ELF-1 (cell line): ENCODE results near the gene PDE11A.

Experiments used
- DNase-seq: peaks from one replicate; pipeline ENCODE4 v3.0.0-alpha.2; 2016; ENCODE audit warnings: low read depth, low spot score

PDE11A gene

DNA sequence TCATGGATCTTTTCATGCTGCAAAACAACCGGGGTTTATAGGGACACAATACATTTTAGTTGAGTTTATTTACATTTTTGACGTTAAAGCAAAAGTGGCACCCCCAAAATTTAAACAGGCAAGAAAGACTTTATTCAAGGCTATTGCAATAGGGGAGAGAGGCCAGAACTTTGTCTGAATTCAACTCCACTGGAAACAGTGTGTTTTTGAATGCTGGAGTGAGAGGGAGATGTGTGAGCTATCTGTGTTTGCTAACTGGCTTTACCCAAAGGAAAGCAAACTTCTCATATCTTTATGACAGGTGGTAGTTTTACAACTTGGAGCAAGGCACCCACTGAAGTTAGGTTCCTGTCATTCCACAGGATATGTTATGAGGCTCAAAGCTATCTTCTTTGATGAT, 472.6 kb downstream of the PDE11A start:
- DNase-seq = no peak

- DNase-seq = no peak
Observed at GRCh38 chr2:177599139-177599688, 473.4 kb downstream of the PDE11A start.

GRCh38 chr2:177598326-177599138, 474.0 kb downstream of the PDE11A start:
- no peak for DNase-seq

GRCh38 chr2:177597759-177598158, 474.8 kb downstream of the PDE11A start:
- DNase-seq = no peak

DNA sequence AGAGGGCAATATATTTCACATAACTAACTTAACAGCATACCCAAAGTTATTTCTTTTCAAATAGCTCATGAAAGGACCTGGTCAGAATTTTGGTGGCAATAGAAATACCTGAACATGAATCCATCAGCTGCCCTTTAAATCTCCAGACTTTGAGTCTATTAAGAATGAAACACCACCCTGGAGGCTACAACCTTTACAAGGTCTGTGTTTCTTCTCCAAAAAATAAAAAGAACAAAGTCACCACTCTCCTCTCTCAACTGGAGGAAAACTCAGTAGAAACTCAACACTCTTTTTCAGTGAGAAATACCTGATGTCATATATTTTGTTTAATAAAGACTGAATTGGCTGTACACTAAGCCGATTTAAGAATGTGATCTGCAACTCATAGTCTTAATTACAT, 475.7 kb downstream of the PDE11A start:
- no peak for DNase-seq

GRCh38 chr2:177595126-177595845, 477.3 kb downstream of the PDE11A start:
- DNase-seq = no peak

- DNase-seq = no peak
Observed at GRCh38 chr2:177593402-177593801, 479.2 kb downstream of the PDE11A start.

- DNase-seq = no peak
Observed at GRCh38 chr2:177592945-177593344, 479.6 kb downstream of the PDE11A start.

GRCh38 chr2:177592397-177592796, 480.2 kb downstream of the PDE11A start:
- DNase-seq = no peak

DNA sequence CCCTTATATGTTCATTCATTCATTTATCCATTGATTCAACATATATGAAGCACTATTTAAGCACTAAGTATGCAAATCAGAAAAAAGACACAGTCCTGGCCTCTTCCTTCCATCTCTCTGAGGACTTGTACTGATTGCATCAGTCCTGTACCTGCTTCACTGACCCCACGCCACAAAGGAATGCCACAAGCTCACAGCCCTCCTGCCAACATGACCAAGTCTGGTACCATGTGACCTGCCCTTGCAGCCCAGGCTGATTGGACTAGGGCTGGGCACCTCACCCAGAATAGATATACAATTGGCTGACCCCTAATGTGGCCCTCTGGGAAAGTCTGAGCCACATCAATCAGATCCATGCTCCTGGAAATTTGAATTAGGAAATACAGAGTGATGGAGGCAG, 483.4 kb downstream of the PDE11A start:
- DNase-seq = no peak

- DNase-seq = no peak
Observed at GRCh38 chr2:177588671-177589070, 483.9 kb downstream of the PDE11A start.

DNA sequence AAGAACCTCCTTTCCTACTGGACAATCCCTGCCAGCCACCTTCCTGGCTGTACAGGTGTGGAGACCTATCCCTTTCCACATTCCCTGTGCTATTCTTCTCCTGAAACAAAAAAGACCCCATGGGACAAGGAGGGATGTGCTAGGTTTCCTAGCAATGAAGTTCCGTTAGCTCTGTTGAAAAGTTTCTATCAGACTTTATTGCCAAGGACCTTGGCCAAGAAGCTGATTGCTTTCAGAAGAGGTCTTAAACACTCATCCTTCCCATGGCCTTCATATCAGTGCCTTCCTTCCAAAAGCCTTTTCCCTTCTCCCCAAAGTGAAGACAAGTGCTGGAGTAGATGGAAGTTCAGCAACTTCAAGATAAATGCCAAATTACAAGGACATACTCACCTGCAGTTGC, 485.2 kb downstream of the PDE11A start:
- no peak for DNase-seq

GRCh38 chr2:177586154-177586553, 486.4 kb downstream of the PDE11A start:
- DNase-seq = no peak

- no peak for DNase-seq
Observed at GRCh38 chr2:177585234-177585863, 487.2 kb downstream of the PDE11A start.

DNA sequence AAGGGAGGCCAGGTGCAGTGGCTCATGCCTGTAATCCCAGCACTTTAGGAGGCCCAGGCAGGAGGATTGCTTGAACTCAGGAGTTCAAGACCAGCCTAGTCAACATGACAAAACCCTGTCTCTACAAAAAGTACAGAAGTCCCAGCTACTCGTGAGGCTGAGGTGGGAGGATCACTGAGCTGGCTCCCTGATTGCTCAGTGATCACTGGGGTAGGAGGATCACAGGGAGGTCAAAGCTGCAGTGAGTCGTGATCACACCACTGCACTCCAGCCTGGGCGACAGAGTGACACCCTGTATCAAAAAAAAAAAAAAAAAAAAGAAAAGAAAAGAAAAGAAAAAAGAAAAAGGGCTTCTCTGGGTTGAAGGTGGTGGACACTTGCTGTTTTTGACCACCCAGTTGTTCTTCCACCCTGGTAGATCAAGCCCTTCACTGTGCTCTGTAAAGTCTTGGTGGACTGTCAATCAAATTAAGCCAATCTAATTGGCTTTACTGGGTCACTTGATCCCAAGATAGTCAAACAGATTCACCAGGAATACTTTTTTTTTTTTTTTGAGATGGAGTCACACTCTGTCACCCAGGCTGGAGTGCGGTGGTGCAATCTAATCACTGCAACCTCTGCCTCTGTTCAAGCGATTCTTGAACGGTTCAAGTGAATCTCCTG, 488.4 kb downstream of the PDE11A start:
- DNase-seq = no peak

DNA sequence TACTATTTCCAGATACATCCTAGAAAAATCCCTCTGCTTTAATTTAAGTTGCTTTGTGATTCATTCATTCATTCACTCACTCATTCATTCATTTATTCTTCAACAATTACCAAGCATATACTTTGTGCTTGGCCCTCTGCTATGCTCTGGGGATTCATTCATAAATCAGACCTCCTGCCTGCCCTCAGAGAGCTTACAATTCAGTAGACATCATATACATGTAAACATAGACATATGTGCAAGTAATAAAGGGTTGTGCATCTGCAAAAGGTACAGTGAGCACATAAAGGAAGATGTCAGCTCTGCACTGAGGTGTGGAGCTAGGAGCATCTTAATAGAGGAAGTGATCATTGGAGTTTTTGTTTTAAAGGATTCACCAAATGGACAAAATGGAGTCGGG, 490.6 kb downstream of the PDE11A start:
- DNase-seq = no peak

GRCh38 chr2:177579486-177580036, 493.0 kb downstream of the PDE11A start:
- no peak for DNase-seq

- no peak for DNase-seq
Observed at GRCh38 chr2:177578454-177578853, 494.1 kb downstream of the PDE11A start.

- DNase-seq = no peak
Observed at GRCh38 chr2:177577075-177577474, 495.5 kb downstream of the PDE11A start.

- no peak for DNase-seq
Observed at GRCh38 chr2:177575358-177575757, 497.2 kb downstream of the PDE11A start.

DNA sequence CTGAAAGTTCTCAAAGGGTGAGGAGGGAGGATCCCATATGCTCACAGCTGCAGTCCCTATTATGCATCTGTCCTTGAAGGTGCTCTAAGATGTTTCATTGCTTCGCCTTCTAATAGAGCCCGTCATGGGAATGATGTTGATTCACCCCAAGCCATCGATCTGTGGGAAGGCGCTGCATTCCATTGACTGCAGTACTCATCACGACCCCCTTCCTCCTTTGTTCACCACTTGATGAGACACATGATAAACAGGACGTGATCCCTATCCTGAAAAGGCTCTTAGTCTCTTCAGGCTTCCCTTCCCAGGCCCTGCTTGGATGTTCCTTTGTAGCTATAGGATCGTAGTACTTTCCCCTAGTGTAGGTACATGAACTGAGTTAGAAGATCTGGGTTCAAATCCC, 498.2 kb downstream of the PDE11A start:
- no peak for DNase-seq
